HEK293T (cell line): ENCODE measurements around the gene DLX5.

Experiments
- CTCF ChIA-PET: fragments of 350-600 bp; formaldehyde crosslinking; extraction: SDS; loops from one replicate; lab custom pipeline; 2021; ENCODE audit warnings: antibody characterized with exemption, inconsistent platforms; lab: Yijun Ruan, JAX
- POLR2A ChIA-PET: fragments of 350-600 bp; formaldehyde crosslinking; extraction: SDS; loops from one replicate; lab custom pipeline; 2020; ENCODE audit warnings: antibody characterized with exemption, inconsistent platforms; lab: Yijun Ruan, JAX
- DNase-seq: peaks from one replicate; pipeline ENCODE4 v3.0.0; 2012; ENCODE audit warnings: mixed read lengths; ENCODE audit errors: extremely low spot score
- ARNT ChIP-seq: fragments of 450-650 bp; IDR thresholded peaks from 2 replicates; pipeline ENCODE4 v1.6.1; 2017; ENCODE audit warnings: mild to moderate bottlenecking
- BHLHE40 ChIP-seq: fragments of 450-650 bp; IDR thresholded peaks from 2 replicates; pipeline ENCODE4 v1.6.1; 2016; ENCODE audit warnings: mild to moderate bottlenecking, moderate library complexity, borderline replicate concordance
- CTBP1 ChIP-seq: fragments of 450-650 bp; IDR thresholded peaks from 2 replicates; pipeline ENCODE4 v1.6.1; 2016; ENCODE audit warnings: borderline replicate concordance
- ELF4 ChIP-seq: fragments of 450-650 bp; IDR thresholded peaks from 2 replicates; pipeline ENCODE4 v1.6.1; 2017; ENCODE audit warnings: antibody characterized with exemption
- FOXA1 ChIP-seq: fragments of 450-650 bp; IDR thresholded peaks from 2 replicates; pipeline ENCODE4 v1.6.1; 2016; ENCODE audit warnings: mild to moderate bottlenecking
- FOXK2 ChIP-seq: fragments of 450-650 bp; IDR thresholded peaks from 2 replicates; pipeline ENCODE4 v1.6.1; 2016; ENCODE audit warnings: mild to moderate bottlenecking
- FOXM1 ChIP-seq: fragments of 450-650 bp; IDR thresholded peaks from 2 replicates; pipeline ENCODE4 v1.6.1; 2017; ENCODE audit warnings: mild to moderate bottlenecking, borderline replicate concordance
- HDGF ChIP-seq: fragments of 450-650 bp; IDR thresholded peaks from 2 replicates; pipeline ENCODE4 v1.6.1; 2017; ENCODE audit warnings: antibody characterized with exemption, borderline replicate concordance
- L3MBTL2 ChIP-seq: fragments of 450-650 bp; conservative IDR thresholded peaks from 2 replicates; pipeline ENCODE4 v1.6.1; 2016; ENCODE audit warnings: mild to moderate bottlenecking
- LEF1 ChIP-seq: fragments of 450-650 bp; IDR thresholded peaks from 2 replicates; pipeline ENCODE4 v1.6.1; 2017; ENCODE audit warnings: mild to moderate bottlenecking, borderline replicate concordance
- NFRKB ChIP-seq: fragments of 450-650 bp; IDR thresholded peaks from 2 replicates; pipeline ENCODE4 v1.6.1; 2016; ENCODE audit warnings: mild to moderate bottlenecking, moderate library complexity
- PKNOX1 ChIP-seq: fragments of 450-650 bp; IDR thresholded peaks from 2 replicates; pipeline ENCODE4 v1.6.1; 2016
- SP1 ChIP-seq: fragments of 450-650 bp; IDR thresholded peaks from 2 replicates; pipeline ENCODE4 v1.6.1; 2017
- SUZ12 ChIP-seq: fragments of 450-650 bp; IDR thresholded peaks from 2 replicates; pipeline ENCODE4 v1.6.1; 2016; ENCODE audit warnings: mild to moderate bottlenecking
- TARDBP ChIP-seq: fragments of 450-650 bp; IDR thresholded peaks from 2 replicates; pipeline ENCODE4 v1.6.1; 2016
- ZNF384 ChIP-seq: fragments of 450-650 bp; IDR thresholded peaks from 2 replicates; pipeline ENCODE4 v1.6.1; 2016

The DLX5 gene

GRCh38 chr7:97006055-97006815 is 18.4 kb downstream of the DLX5 start:
- ChIA-PET CTCF (interaction anchor here (0.6 to 1.3 kb wide), 2 partner anchors 11 to 320 kb away, joined by 3 read pairs; no protein-coding TSS in a partner anchor), POLR2A (interaction anchor here (0.5 to 3.9 kb wide), 7 partner anchors 10 to 727 kb away, joined by 3 to 52 read pairs (median 3); partner anchors contain the start of gene DLX5)
- DNase-seq: peak; percentile 66
- TF ChIP-seq BHLHE40: no peak
- peak; percentile 90 for TF ChIP-seq L3MBTL2
- TF ChIP-seq LEF1: no peak

DNA sequence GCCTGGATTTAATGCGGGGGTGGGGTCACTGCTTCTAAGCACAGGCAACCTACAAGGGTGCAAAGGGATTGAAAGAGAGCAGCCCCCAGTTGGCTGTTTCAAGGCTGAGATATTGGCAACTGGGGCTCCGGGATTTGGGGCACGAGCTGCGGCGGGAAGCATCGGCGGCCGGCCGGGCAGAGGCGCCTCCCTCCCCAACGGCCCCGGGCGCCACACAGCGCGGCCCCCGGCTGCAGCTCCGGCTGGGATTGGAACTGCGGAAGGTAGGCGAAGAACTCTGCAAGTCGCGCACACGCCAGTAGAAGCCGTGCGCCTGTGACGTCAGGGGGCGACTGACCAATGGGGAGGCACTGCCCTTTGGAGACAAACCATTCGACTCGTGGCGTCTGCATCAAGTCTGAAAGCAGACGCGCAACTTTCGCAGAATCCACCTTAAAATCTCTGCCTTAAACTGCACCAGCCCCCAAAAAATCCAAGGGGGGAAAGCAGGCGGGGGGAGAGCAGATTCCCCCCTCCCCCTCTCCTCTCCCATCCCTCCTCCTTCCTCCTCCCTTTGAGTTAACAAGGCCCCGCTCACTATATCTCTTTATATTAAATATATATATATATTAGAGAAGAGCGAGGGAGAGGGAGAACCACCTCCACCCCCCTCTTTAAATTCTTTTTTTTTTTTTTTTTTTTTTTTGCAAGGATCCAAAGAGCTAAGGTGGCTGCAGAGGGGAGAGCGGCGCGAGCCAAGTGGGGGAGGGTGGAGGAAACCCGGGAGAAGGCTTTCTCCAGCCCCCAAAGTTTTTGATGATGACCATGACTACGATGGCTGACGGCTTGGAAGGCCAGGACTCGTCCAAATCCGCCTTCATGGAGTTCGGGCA is 19.2 kb downstream of the DLX5 start, which contains the start of gene DLX6:
Gene DLX6, plus strand, starts transcription at position 371 of the 872 bp plus-strand sequence. Its CDS starts 425 bp downstream, at position 796.
- DNase-seq: peak; percentile 89
- TF ChIP-seq L3MBTL2: peak; percentile 48; the same call in 1 of the 2 replicates
- TF ChIP-seq FOXK2: no peak
- no peak for TF ChIP-seq ARNT
- ChIA-PET CTCF (interaction anchor here (0.6 to 1.3 kb wide), 3 partner anchors 10 to 24 kb away, joined by 3 read pairs; no protein-coding TSS in a partner anchor), POLR2A (interaction anchor here (0.5 to 3.9 kb wide), 6 partner anchors 10 to 161 kb away, joined by 3 to 52 read pairs (median 6); partner anchors contain the start of gene DLX5)

DNA sequence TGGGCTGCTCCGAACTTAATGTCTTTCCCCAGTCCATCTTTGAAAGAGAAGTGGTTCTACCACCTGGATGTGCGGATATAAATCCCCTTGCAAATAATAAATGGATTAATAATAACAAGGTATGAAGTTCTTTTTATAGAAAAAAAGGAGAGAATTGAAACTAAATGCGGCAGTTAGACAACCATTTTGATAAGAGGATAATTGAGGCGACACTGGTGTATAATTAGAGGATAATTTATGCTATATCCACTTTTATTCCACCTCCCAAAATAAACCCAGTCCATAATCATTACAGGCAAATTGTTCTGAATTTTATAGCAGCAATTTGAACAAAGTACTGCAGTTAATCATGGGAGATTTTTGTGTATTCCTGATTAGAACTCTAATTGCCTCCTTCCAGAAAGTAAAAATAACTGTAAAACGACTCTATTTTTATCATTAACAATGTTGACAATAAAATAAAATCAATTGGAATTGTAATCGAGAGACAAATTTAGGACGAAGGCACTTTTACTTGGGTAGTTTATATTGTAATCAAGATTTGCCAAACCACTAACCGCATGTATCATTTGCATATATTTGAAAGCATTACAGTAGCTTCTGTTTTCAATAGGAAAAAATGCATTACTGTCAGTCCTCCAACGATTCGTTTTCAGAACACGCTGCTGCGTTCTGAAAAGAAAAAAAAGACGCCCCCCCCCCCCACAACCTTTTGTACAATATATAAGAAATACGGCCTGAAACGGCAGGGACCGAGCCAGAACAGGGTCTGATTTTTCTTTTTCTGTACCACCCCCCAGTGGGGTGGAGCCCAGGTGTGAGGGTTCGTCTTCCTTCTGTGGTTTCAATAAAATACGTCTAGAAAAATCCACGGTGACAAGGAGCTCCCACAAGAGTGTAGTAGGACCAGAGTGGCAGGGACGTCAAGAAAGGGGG is 20.1 kb downstream of the DLX5 start:
- DNase-seq: no peak
- TF ChIP-seq BHLHE40 (no peak), LEF1 (no peak), HDGF (no peak), ELF4 (no peak), PKNOX1 (no peak), FOXA1 (no peak), SUZ12 (no peak), FOXK2 (no peak), ZNF384 (no peak), NFRKB (no peak), L3MBTL2 (no peak), FOXM1 (no peak), ARNT (no peak), CTBP1 (no peak)
- CTCF ChIA-PET: interaction anchor here (0.5 to 1.2 kb wide), 4 partner anchors 10 to 1124 kb away, joined by 3 read pairs; no protein-coding TSS in a partner anchor
- POLR2A ChIA-PET: interaction anchor here (1.1 to 3.9 kb wide), 4 partner anchors 12 to 160 kb away, joined by 3 to 52 read pairs (median 12); partner anchors contain the start of gene DLX5

DNA sequence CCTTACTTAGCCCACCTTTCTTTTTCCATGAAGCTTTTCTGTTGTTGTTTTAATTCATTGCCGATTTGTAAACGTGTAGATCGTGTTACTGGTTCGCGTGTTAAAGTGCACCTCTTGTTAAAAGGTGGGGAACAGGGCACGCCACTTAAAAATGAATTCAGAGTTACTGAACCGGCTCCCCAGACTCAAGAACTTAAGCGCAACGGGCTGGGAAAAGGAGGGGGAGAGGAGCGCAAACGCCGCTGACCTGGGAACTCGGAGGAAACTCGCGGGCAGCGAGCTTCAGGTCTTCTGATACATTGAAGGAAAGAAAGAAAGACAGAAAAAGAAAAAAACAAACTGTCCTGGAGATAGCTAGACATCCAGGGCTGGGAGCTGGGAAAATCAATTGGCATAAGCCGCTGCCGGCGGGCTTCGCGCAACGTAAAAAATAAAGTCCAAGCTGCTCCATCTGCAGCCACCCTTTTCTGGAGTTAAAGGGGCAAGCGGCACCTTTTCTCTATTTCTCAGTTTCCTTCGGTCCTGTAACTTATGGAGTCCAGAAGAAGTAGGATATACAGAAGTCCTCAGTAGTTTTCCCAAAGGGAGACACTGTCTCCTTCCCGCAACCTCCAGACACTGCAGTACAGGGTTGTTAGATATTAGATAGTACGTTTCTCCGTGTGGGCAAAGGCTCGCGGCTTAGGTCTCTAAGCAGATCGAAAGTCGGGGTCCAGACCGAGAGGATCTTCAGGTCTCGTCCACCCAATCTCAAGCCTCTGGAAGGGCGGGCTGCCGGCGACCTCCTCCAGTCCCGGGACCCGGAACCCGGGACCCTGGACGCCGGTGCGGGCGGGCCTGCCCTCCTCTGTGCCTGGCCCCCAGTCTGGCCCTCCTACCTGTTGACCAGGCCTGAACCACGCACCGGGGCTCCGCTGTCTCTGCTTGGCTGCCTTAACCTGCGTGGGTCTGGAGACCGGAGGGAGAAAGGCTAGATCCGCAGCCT is 21.1 kb downstream of the DLX5 start:
- TF ChIP-seq FOXM1 (no peak), ZNF384 (no peak), FOXK2 (no peak), SP1 (no peak), ELF4 (no peak), CTBP1 (no peak), TARDBP (no peak), PKNOX1 (no peak), BHLHE40 (no peak), ARNT (no peak)
- no peak for DNase-seq
- ChIA-PET POLR2A (interaction anchor here (0.5 to 1.3 kb wide), 2 partner anchors 20 to 43 kb away, joined by 3 to 4 read pairs; no protein-coding TSS in a partner anchor), CTCF (no interaction called here)
